ENCODE results near the gene LRRC26. TPM values are rescaled to one million over a fixed set of nuclear protein-coding genes. Genes with fewer than 3 reads are reported as not detected.
A peak's percentile ranks its signal among the peaks of the same experiment; 100 is the strongest.

LRRC26 gene
- total RNA-seq, 6 experiments from 2014 or later, result 0.17 to 0.18 TPM; not detected in 4

DNA sequence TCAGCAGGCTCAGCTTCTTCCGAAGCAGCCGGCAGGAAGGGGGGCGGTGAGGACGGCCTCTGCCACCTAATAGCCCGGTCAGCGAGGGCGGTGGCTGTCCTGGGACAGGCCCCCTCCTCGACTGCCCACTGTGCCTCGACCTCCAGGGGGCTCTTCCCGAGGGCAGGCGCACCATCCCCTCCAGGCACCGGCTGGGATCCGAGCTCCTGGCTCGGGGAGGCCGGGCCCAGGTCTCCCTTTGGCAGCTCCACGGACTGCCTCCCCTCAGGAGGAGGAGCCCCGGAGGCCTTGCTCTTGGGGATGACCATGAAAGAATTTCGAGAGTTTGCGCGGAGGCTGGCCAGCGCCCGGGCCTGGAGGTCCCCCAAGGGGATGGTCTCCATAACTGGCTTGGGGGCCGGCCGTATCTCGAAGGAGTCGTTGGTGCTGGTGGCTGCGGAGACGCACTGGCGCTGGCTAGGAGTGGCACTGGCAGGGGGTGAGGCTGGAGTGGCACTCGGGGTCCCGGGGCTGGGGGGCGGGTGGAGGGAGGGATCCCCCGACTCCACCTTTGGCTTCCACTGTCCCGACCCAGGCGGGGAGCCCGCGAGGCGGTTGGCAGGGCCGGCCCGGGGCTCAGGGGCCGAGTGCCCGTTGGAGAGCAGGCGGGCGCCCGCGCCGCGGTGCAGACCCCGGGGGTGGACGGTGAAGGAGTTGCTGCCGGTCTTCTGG, 29.7 kb upstream of the LRRC26 start:
- intact Hi-C loops (cut with DNase I), result no loop called here
- TF ChIP-seq, protein P1, sequence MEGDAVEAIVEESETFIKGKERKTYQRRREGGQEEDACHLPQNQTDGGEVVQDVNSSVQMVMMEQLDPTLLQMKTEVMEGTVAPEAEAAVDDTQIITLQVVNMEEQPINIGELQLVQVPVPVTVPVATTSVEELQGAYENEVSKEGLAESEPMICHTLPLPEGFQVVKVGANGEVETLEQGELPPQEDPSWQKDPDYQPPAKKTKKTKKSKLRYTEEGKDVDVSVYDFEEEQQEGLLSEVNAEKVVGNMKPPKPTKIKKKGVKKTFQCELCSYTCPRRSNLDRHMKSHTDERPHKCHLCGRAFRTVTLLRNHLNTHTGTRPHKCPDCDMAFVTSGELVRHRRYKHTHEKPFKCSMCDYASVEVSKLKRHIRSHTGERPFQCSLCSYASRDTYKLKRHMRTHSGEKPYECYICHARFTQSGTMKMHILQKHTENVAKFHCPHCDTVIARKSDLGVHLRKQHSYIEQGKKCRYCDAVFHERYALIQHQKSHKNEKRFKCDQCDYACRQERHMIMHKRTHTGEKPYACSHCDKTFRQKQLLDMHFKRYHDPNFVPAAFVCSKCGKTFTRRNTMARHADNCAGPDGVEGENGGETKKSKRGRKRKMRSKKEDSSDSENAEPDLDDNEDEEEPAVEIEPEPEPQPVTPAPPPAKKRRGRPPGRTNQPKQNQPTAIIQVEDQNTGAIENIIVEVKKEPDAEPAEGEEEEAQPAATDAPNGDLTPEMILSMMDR (IDR thresholded peaks at IDR 0.05), result no peak
- TF ChIP-seq POLR2A (IDR thresholded peaks at IDR 0.05), result no peak
- Histone ChIP-seq H3K9me3 (no peaks in the 10 kb centered on the region), H3K27ac (peak overlapping the region; percentile 56 to 71 (median 60)), H3K36me3 (no peaks in the 10 kb centered on the region), H3K27me3 (no peaks in the 10 kb centered on the region), H3K4me1 (peaks cover 0 to 79% (median 30%) of the 10 kb centered on the region in 4 donors), H3K4me3 (peak overlapping the region; percentile 54 to 73 (median 57))
- no peak for DNase-seq
- 9% methylated on average over 8 of the region's 51 CpGs for WGBS (ENCODE audit: insufficient coverage, low coverage, low lambda C conversion rate, missing lambda C conversion rate)
- ATAC-seq, result no peak

DNA sequence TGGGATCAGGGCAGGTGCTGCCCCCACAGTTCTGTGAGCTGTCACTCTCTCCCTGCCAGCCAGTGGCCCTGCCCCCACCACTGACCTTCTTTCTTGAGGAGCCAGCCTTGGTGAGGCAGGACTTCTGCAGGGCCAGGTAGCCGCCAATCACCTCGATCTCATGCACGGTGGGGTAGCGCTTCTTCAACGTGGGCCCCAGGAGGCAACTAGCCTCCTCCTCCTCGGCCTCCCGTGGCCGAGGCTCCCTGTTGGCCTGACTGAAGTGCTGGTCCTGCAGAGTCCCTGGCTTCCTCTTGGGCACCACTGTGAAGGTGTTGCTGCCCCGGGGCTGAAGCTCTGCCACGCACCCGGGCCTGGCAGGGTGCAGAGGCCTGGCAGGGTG, 29.0 kb upstream of the LRRC26 start:
- TF ChIP-seq, protein P1 (IDR thresholded peaks at IDR 0.05), result no peak
- no peak for TF ChIP-seq POLR2A (IDR thresholded peaks at IDR 0.05)
- Histone ChIP-seq H3K4me1 (peaks cover 0 to 79% (median 30%) of the 10 kb centered on the region in 4 donors), H3K27ac (peak overlapping the region; percentile 56 to 71 (median 60)), H3K36me3 (no peaks in the 10 kb centered on the region), H3K9me3 (no peaks in the 10 kb centered on the region), H3K4me3 (peak overlapping the region; percentile 54 to 73 (median 57)), H3K27me3 (no peaks in the 10 kb centered on the region)
- ATAC-seq (peak in 1 of 4 donors; percentile 0), DNase-seq (no peak)
- WGBS (ENCODE audit: insufficient coverage, low coverage, low lambda C conversion rate, missing lambda C conversion rate), result 0% methylated on average over 1 of the region's 11 CpGs
- intact Hi-C loops (cut with DNase I), result no loop called here

DNA sequence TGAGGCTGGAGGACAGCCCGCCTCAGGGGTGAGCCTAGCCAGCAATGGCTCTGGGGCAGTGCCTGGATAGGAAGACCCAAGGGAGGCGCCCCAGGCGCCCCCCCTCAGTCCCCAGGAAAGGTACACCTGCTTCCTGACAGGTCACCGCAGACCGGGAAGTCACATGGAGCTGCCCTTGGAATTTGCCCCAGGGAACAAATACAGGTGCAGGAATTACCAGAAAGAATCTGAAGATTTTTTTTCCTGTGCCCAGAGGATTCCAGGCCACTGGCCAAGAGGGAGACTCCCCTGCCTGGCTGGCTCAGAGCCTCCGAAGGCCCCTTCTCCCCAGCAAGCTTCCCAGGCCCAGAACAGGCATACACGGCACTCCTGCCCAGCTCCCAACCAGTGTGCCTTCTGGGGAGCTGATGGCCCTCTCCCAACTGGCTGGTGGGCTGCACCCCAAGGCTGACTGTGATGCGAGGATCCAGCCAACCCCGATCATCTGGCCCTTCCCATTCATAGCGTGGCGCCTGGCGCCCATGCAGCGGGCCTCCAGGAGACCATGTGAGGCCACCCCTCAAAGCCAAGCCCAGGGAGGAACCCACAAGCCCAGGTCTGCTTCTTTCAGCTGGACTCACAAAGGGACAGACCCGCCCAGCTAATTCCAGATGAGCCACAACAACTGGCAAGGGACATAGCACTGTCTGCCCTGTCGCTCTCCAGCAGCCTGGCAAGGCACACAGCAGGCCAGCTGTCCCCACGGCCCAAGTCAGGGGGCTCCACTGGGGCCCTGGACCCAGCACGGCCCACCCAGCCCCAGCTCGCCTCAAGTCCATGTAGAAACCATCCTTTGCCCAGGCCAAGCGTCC, 28.4 kb upstream of the LRRC26 start:
- TF ChIP-seq, protein P1 (IDR thresholded peaks at IDR 0.05), result no peak
- peak; percentile 18 for TF ChIP-seq POLR2A (IDR thresholded peaks at IDR 0.05)
- H3K4me3 ChIP-seq, result peak overlapping the region; percentile 54 to 73 (median 57)
- peaks cover 0 to 75% (median 27%) of the 10 kb centered on the region in 4 donors for H3K4me1 ChIP-seq
- peak overlapping the region; percentile 56 to 72 (median 71) for H3K27ac ChIP-seq
- no peaks in the 10 kb centered on the region for H3K27me3 ChIP-seq
- intact Hi-C loops (cut with DNase I), result no loop called here
- WGBS (ENCODE audit: insufficient coverage, low coverage, low lambda C conversion rate, missing lambda C conversion rate), result 33% methylated on average over 1 of the region's 19 CpGs
- DNase-seq, result peak; percentile 78 to 79 (median 78)
- no peaks in the 10 kb centered on the region for H3K36me3 ChIP-seq
- peak; percentile 2 to 38 (median 13) for ATAC-seq
- no peaks in the 10 kb centered on the region for H3K9me3 ChIP-seq

DNA sequence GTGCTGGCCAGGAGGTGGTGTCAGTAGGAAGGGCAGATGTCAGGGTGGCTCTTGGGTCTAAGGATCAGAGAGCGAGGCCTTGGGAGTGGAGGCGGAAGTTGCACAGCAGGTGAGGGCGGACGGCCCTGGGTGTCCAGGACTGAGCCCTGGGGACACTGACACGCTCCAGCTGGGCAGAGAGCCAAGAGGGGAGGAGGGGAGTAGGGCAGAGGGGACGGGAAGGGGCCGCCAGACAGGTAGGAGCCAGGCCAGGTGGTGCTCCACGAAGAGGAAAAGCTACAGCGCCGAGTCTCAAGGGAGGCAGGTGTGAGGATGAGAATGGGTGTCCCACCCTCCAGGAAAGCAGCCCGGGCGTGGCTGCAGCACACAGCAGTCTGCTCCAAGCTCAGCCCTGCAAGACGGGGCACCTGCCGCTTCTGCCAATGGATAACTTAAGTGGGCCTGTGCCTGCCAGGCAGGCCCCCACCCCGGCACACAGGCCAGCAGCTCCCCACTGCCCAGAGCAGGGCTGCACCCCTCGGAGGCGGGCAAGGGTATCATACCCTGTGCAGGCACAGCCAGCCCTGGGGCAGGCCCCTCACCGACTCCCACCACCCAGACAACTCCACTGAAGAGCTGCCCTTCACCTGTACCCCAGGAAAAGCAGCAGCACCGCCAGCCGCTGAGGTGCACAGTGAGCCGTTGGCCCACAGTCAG, 25.8 kb upstream of the LRRC26 start:
- ATAC-seq (peak in 3 of 4 donors; percentile 2 to 12 (median 10)), DNase-seq (peak in 2 of 3 donors; percentile 72 to 74)
- H3K4me3 ChIP-seq, result peak overlapping the region; percentile 7 to 57 (median 19)
- H3K4me1 ChIP-seq, result peaks cover 0 to 53% (median 19%) of the 10 kb centered on the region in 4 donors
- peaks cover 0 to under 1% (median 0%) of the 10 kb centered on the region in 4 donors for H3K36me3 ChIP-seq
- 27% methylated on average over 6 of the region's 21 CpGs for WGBS (ENCODE audit: insufficient coverage, low coverage, low lambda C conversion rate, missing lambda C conversion rate)
- intact Hi-C loops (cut with DNase I), result no loop called here
- H3K27me3 ChIP-seq, result no peaks in the 10 kb centered on the region
- TF ChIP-seq POLR2A (IDR thresholded peaks at IDR 0.05), result no peak
- TF ChIP-seq, protein P1 (IDR thresholded peaks at IDR 0.05), result no peak
- no peaks in the 10 kb centered on the region for H3K9me3 ChIP-seq
- H3K27ac ChIP-seq, result peak overlapping the region in 1 of 3 donors; percentile 71

All from right lobe of liver (tissue), 6 donors.